ENCODE results near the gene LIN37.

Gene LIN37

DNA sequence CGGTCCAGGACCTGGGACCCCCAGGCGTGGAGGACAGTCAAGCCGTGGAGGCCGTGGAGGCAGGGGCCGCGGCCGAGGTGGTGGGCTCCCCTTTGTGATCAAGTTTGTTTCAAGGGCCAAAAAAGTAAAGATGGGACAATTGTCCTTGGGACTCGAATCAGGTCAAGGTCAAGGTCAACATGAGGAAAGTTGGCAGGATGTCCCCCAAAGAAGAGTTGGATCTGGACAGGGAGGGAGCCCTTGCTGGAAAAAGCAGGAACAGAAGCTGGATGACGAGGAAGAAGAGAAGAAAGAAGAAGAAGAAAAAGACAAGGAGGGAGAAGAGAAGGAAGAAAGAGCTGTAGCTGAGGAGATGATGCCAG, 28.2 kb upstream of the LIN37 start:
- 97% methylated on average over 8 of the region's 9 CpGs for WGBS
- Histone ChIP-seq H3K14ac (ENCODE audit: low read length in 2 of 2) (no peak overlapping the region), H3K4me2 (ENCODE audit: low read length, poor library complexity, severe bottlenecking) (no peak overlapping the region), H3K18ac (ENCODE audit: low read depth in 1 of 2, low read length in 2 of 2) (no peak overlapping the region), H3K79me1 (replicated peaks; ENCODE audit: low read length, poor library complexity, severe bottlenecking) (peaks cover 50% of the 10 kb centered on the region), H3K9me3 (ENCODE audit: control insufficient read depth, low read length) (no peaks in the 10 kb centered on the region), H2AFZ (ENCODE audit: low read depth, low read length) (no peak overlapping the region), H3K23ac (ENCODE audit: low read length in 2 of 2) (no peak overlapping the region), H2BK120ac (ENCODE audit: low read depth, low read length) (no peak overlapping the region), H3K9ac (ENCODE audit: low read length) (no peak overlapping the region), H3K27ac (ENCODE audit: low read length, poor library complexity, severe bottlenecking) (no peak overlapping the region), H2BK12ac (ENCODE audit: low read length in 2 of 2) (no peak overlapping the region), H3K27me3 (ENCODE audit: control insufficient read depth in 1 of 2, insufficient read depth in 1 of 2, low read length in 2 of 2) (no peaks in the 10 kb centered on the region), H4K91ac (ENCODE audit: low read length) (no peak overlapping the region), H2BK15ac (ENCODE audit: low read depth, poor library complexity, severe bottlenecking) (no peak overlapping the region), H3K4me1 (ENCODE audit: control insufficient read depth, insufficient read depth, low read depth, low read length) (peaks cover 23% of the 10 kb centered on the region), H2AK5ac (ENCODE audit: low read length, severe bottlenecking) (no peak overlapping the region), H3K36me3 (ENCODE audit: control insufficient read depth in 1 of 2, insufficient read depth in 2 of 2, low read depth in 1 of 2, low read length in 2 of 2) (peaks cover 46 to 57% of the 10 kb centered on the region in 2 experiments), H4K8ac (ENCODE audit: low read length) (no peak overlapping the region), H2BK5ac (ENCODE audit: low read depth, low read length, poor library complexity, severe bottlenecking) (no peak overlapping the region), H3K4me3 (ENCODE audit: insufficient read depth in 1 of 2, low read depth in 1 of 2, low read length in 2 of 2) (no peak overlapping the region), H3K4ac (ENCODE audit: low read depth in 1 of 2, low read length in 2 of 2) (no peak overlapping the region)
- no peak for DNase-seq

DNA sequence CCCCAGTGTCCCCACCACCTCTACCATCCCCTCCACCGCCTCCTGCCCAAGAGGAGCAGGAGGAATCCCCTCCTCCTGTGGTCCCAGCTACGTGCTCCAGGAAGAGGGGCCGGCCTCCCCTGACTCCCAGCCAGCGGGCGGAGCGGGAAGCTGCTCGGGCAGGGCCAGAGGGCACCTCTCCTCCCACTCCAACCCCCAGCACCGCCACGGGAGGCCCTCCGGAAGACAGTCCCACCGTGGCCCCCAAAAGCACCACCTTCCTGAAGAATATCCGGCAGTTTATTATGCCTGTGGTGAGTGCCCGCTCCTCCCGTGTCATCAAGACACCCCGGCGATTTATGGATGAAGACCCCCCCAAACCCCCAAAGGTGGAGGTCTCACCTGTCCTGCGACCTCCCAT, 27.7 kb upstream of the LIN37 start:
- H4K8ac ChIP-seq (ENCODE audit: low read length), result no peak overlapping the region
- peaks cover 51 to 62% of the 10 kb centered on the region in 2 experiments for H3K36me3 ChIP-seq (ENCODE audit: control insufficient read depth in 1 of 2, insufficient read depth in 2 of 2, low read depth in 1 of 2, low read length in 2 of 2)
- no peaks in the 10 kb centered on the region for H3K27me3 ChIP-seq (ENCODE audit: control insufficient read depth in 1 of 2, insufficient read depth in 1 of 2, low read length in 2 of 2)
- no peak overlapping the region for H3K9ac ChIP-seq (ENCODE audit: low read length)
- no peak overlapping the region for H3K14ac ChIP-seq (ENCODE audit: low read length in 2 of 2)
- WGBS, result over 99% methylated on average over 17 of the region's 17 CpGs
- no peak overlapping the region for H3K4me3 ChIP-seq (ENCODE audit: insufficient read depth in 1 of 2, low read depth in 1 of 2, low read length in 2 of 2)
- H2BK15ac ChIP-seq (ENCODE audit: low read depth, poor library complexity, severe bottlenecking), result no peak overlapping the region
- peaks cover 22% of the 10 kb centered on the region for H3K4me1 ChIP-seq (ENCODE audit: control insufficient read depth, insufficient read depth, low read depth, low read length)
- no peak overlapping the region for H3K4me2 ChIP-seq (ENCODE audit: low read length, poor library complexity, severe bottlenecking)
- no peak overlapping the region for H3K23ac ChIP-seq (ENCODE audit: low read length in 2 of 2)
- H2BK5ac ChIP-seq (ENCODE audit: low read depth, low read length, poor library complexity, severe bottlenecking), result no peak overlapping the region
- peaks cover 50% of the 10 kb centered on the region for H3K79me1 ChIP-seq (replicated peaks; ENCODE audit: low read length, poor library complexity, severe bottlenecking)
- H2BK120ac ChIP-seq (ENCODE audit: low read depth, low read length), result no peak overlapping the region
- H2AK5ac ChIP-seq (ENCODE audit: low read length, severe bottlenecking), result no peak overlapping the region
- H2BK12ac ChIP-seq (ENCODE audit: low read length in 2 of 2), result no peak overlapping the region
- H4K91ac ChIP-seq (ENCODE audit: low read length), result no peak overlapping the region
- H3K27ac ChIP-seq (ENCODE audit: low read length, poor library complexity, severe bottlenecking), result no peak overlapping the region
- no peak overlapping the region for H3K4ac ChIP-seq (ENCODE audit: low read depth in 1 of 2, low read length in 2 of 2)
- H2AFZ ChIP-seq (ENCODE audit: low read depth, low read length), result no peak overlapping the region
- DNase-seq, result no peak
- H3K9me3 ChIP-seq (ENCODE audit: control insufficient read depth, low read length), result no peaks in the 10 kb centered on the region
- H3K18ac ChIP-seq (ENCODE audit: low read depth in 1 of 2, low read length in 2 of 2), result no peak overlapping the region

DNA sequence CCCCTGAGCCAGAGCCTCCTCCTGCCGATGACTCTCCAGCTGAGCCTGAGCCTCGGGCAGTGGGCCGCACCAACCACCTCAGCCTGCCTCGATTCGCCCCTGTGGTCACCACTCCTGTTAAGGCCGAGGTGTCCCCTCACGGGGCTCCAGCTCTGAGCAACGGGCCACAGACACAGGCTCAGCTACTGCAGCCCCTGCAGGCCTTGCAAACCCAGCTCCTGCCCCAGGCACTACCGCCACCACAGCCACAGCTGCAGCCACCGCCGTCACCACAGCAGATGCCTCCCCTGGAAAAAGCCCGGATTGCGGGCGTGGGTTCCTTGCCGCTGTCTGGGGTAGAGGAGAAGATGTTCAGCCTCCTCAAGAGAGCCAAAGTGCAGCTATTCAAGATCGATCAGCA, 27.0 kb upstream of the LIN37 start:
- DNase-seq, result no peak
- H3K4ac ChIP-seq (ENCODE audit: low read depth in 1 of 2, low read length in 2 of 2), result no peak overlapping the region
- H3K4me2 ChIP-seq (ENCODE audit: low read length, poor library complexity, severe bottlenecking), result no peak overlapping the region
- WGBS, result 95% methylated on average over 16 of the region's 16 CpGs
- no peak overlapping the region for H3K9ac ChIP-seq (ENCODE audit: low read length)
- no peak overlapping the region for H3K27ac ChIP-seq (ENCODE audit: low read length, poor library complexity, severe bottlenecking)
- H4K91ac ChIP-seq (ENCODE audit: low read length), result no peak overlapping the region
- no peak overlapping the region for H3K4me3 ChIP-seq (ENCODE audit: insufficient read depth in 1 of 2, low read depth in 1 of 2, low read length in 2 of 2)
- no peak overlapping the region for H2BK120ac ChIP-seq (ENCODE audit: low read depth, low read length)
- H3K14ac ChIP-seq (ENCODE audit: low read length in 2 of 2), result no peak overlapping the region
- H2BK12ac ChIP-seq (ENCODE audit: low read length in 2 of 2), result no peak overlapping the region
- H2AFZ ChIP-seq (ENCODE audit: low read depth, low read length), result no peak overlapping the region
- no peak overlapping the region for H2BK5ac ChIP-seq (ENCODE audit: low read depth, low read length, poor library complexity, severe bottlenecking)
- H3K18ac ChIP-seq (ENCODE audit: low read depth in 1 of 2, low read length in 2 of 2), result no peak overlapping the region
- H3K36me3 ChIP-seq (ENCODE audit: control insufficient read depth in 1 of 2, insufficient read depth in 2 of 2, low read depth in 1 of 2, low read length in 2 of 2), result peaks cover 58 to 69% of the 10 kb centered on the region in 2 experiments
- peaks cover 15% of the 10 kb centered on the region for H3K4me1 ChIP-seq (ENCODE audit: control insufficient read depth, insufficient read depth, low read depth, low read length)
- peaks cover 44% of the 10 kb centered on the region for H3K79me1 ChIP-seq (replicated peaks; ENCODE audit: low read length, poor library complexity, severe bottlenecking)
- no peaks in the 10 kb centered on the region for H3K27me3 ChIP-seq (ENCODE audit: control insufficient read depth in 1 of 2, insufficient read depth in 1 of 2, low read length in 2 of 2)
- no peaks in the 10 kb centered on the region for H3K9me3 ChIP-seq (ENCODE audit: control insufficient read depth, low read length)
- H3K23ac ChIP-seq (ENCODE audit: low read length in 2 of 2), result peak overlapping the region in 1 of 2 experiments; percentile 92
- no peak overlapping the region for H2AK5ac ChIP-seq (ENCODE audit: low read length, severe bottlenecking)
- H2BK15ac ChIP-seq (ENCODE audit: low read depth, poor library complexity, severe bottlenecking), result no peak overlapping the region
- no peak overlapping the region for H4K8ac ChIP-seq (ENCODE audit: low read length)

DNA sequence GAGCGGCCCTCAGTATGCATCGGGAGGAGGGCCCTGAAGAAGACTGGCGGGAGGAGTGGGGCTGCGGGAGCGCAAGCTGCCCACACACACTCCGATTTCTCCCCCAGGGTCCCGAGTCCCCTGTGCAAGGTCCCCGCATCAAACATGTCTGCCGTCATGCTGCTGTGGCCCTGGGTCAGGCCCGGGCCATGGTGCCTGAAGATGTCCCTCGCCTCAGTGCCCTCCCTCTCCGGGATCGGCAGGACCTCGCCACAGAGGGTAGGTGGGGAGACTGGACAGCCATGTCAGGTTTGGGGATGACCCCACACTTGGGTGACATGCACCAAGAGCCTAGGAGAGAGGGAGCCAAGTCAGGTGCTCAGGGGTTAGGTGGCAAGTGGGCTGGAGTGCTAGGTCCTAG, 25.9 kb upstream of the LIN37 start:
- H2BK12ac ChIP-seq (ENCODE audit: low read length in 2 of 2), result no peak overlapping the region
- no peak overlapping the region for H3K9ac ChIP-seq (ENCODE audit: low read length)
- peak overlapping the region in 1 of 2 experiments; percentile 9 for H3K4ac ChIP-seq (ENCODE audit: low read depth in 1 of 2, low read length in 2 of 2)
- H3K4me2 ChIP-seq (ENCODE audit: low read length, poor library complexity, severe bottlenecking), result no peak overlapping the region
- H3K36me3 ChIP-seq (ENCODE audit: control insufficient read depth in 1 of 2, insufficient read depth in 2 of 2, low read depth in 1 of 2, low read length in 2 of 2), result peaks cover 68 to 79% of the 10 kb centered on the region in 2 experiments
- no peak overlapping the region for H2AFZ ChIP-seq (ENCODE audit: low read depth, low read length)
- H2BK5ac ChIP-seq (ENCODE audit: low read depth, low read length, poor library complexity, severe bottlenecking), result no peak overlapping the region
- H3K9me3 ChIP-seq (ENCODE audit: control insufficient read depth, low read length), result no peaks in the 10 kb centered on the region
- peaks cover 50% of the 10 kb centered on the region for H3K79me1 ChIP-seq (replicated peaks; ENCODE audit: low read length, poor library complexity, severe bottlenecking)
- no peak overlapping the region for H3K23ac ChIP-seq (ENCODE audit: low read length in 2 of 2)
- H3K27me3 ChIP-seq (ENCODE audit: control insufficient read depth in 1 of 2, insufficient read depth in 1 of 2, low read length in 2 of 2), result no peaks in the 10 kb centered on the region
- no peak overlapping the region for H3K14ac ChIP-seq (ENCODE audit: low read length in 2 of 2)
- no peak overlapping the region for H3K18ac ChIP-seq (ENCODE audit: low read depth in 1 of 2, low read length in 2 of 2)
- H2AK5ac ChIP-seq (ENCODE audit: low read length, severe bottlenecking), result no peak overlapping the region
- no peak for DNase-seq
- H4K91ac ChIP-seq (ENCODE audit: low read length), result peak overlapping the region; percentile 28
- peaks cover 11% of the 10 kb centered on the region for H3K4me1 ChIP-seq (ENCODE audit: control insufficient read depth, insufficient read depth, low read depth, low read length)
- 97% methylated on average over 14 of the region's 14 CpGs for WGBS
- no peak overlapping the region for H4K8ac ChIP-seq (ENCODE audit: low read length)
- no peak overlapping the region for H3K27ac ChIP-seq (ENCODE audit: low read length, poor library complexity, severe bottlenecking)
- H2BK120ac ChIP-seq (ENCODE audit: low read depth, low read length), result no peak overlapping the region
- H2BK15ac ChIP-seq (ENCODE audit: low read depth, poor library complexity, severe bottlenecking), result no peak overlapping the region
- no peak overlapping the region for H3K4me3 ChIP-seq (ENCODE audit: insufficient read depth in 1 of 2, low read depth in 1 of 2, low read length in 2 of 2)

All from mesenchymal stem cell (in vitro differentiated cells and primary cell).